Measurements from ENCODE around the gene HAND2. TPM values are rescaled to one million over a fixed set of nuclear protein-coding genes. Genes with fewer than 3 reads are reported as not detected.

HAND2 gene
- total RNA-seq, 1 experiment from 2014 or later, result not detected

GRCh38 chr4:173508386-173509035 lies 21.5 kb downstream of the HAND2 start:
- H3K36me3 ChIP-seq, result no peaks in the 10 kb centered on the region
- H3K4me1 ChIP-seq (replicated peaks), result no peaks in the 10 kb centered on the region
- H3K27me3 ChIP-seq (replicated peaks), result peaks cover 16% of the 10 kb centered on the region
- no peak overlapping the region for H3K4me3 ChIP-seq
- H3K27ac ChIP-seq, result no peak overlapping the region
- no peak for DNase-seq (ENCODE audit: low read depth in 1 of 2, low spot score in 2 of 2)
- H3K9me3 ChIP-seq (replicated peaks), result no peaks in the 10 kb centered on the region

GRCh38 chr4:173507471-173508385 lies 22.3 kb downstream of the HAND2 start:
- H3K27me3 ChIP-seq (replicated peaks), result peaks cover 16% of the 10 kb centered on the region
- H3K4me1 ChIP-seq (replicated peaks), result no peaks in the 10 kb centered on the region
- no peak overlapping the region for H3K4me3 ChIP-seq
- no peaks in the 10 kb centered on the region for H3K36me3 ChIP-seq
- no peaks in the 10 kb centered on the region for H3K9me3 ChIP-seq (replicated peaks)
- no peak for DNase-seq (ENCODE audit: low read depth in 1 of 2, low spot score in 2 of 2)
- no peak overlapping the region for H3K27ac ChIP-seq

DNA sequence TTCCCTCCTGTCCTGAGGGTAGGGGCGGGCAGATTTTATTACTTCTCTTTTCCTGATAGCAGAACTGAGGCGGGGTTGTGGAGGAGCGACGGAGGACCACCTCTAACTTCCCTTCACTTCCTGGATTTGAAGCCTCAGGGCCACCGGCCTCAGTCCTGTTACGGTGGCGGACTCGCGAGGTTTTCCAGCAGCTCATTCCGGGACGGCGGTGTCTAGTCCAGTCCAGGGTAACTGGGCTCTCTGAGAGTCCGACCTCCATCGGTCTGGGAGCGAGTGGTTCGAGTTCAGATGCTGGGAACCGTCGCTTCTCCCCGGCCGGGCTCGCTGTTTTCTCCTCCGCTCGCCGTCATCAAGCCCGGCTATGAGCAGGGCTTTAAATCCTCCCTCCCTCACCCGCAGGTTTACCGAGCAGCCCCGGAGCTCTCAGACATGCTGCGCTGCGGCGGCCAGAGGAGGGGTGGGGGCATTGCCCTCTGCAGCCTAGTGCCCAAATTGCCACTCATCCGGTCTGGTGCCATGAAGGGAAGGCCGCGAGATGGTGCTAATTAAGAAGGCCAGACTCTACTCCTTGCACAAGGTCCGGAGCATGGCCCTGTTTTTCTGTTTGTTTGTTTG lies 23.3 kb downstream of the HAND2 start:
- no peaks in the 10 kb centered on the region for H3K36me3 ChIP-seq
- peaks cover 16% of the 10 kb centered on the region for H3K27me3 ChIP-seq (replicated peaks)
- H3K4me3 ChIP-seq, result no peak overlapping the region
- no peaks in the 10 kb centered on the region for H3K9me3 ChIP-seq (replicated peaks)
- no peak overlapping the region for H3K27ac ChIP-seq
- H3K4me1 ChIP-seq (replicated peaks), result no peaks in the 10 kb centered on the region
- DNase-seq (ENCODE audit: low read depth in 1 of 2, low spot score in 2 of 2), result no peak

DNA sequence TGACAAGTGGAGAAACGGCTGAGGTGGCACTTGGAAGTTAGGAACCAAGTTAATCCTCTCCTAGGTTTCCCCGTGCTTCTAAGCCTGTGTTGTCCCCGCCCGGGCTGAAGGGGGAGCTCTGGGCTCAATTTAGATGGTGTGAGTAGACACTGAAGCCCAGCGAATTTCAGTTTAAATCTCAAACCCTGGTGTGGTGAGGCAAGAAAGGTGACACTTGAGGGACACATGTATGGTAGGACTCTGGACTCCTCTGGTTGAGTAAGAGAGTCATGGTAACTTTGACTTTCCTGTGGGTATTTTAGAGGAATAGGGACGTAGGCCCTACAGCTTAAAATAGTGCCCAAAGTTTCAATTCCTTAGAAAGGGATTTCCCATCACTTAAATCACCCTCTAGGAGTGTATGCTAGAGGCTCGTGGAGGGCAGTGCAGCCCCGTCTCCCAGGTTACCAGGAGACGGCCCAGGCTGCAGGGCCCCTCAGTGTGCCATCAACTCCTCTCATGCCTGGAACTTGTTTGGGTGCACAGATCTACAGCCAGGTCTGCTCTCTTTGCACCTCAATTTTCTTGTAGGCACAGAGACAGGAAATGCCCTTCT lies 24.0 kb downstream of the HAND2 start:
- Histone ChIP-seq H3K4me1 (replicated peaks) (no peaks in the 10 kb centered on the region), H3K4me3 (no peak overlapping the region), H3K27me3 (replicated peaks) (peaks cover 11% of the 10 kb centered on the region), H3K9me3 (replicated peaks) (no peaks in the 10 kb centered on the region), H3K36me3 (no peaks in the 10 kb centered on the region), H3K27ac (no peak overlapping the region)
- DNase-seq (ENCODE audit: low read depth in 1 of 2, low spot score in 2 of 2), result no peak

DNA sequence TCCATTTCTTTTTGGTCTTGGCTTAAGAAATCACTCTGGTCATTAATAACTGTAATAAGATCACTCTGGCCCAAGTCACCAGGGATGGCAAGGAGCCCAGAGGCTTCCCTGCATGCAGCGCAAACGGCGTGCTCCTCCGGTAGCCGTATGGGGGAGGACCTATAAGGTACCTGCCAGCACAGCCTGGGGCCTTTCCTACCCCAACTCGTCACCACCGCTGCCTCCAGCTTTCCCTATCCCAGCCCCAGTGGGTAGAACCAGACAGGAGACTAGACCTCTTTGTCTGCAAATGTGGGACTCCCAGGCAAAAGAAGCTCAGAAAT lies 25.9 kb downstream of the HAND2 start:
- DNase-seq (ENCODE audit: low read depth in 1 of 2, low spot score in 2 of 2), result no peak
- H3K4me1 ChIP-seq (replicated peaks), result no peaks in the 10 kb centered on the region
- peaks cover 6% of the 10 kb centered on the region for H3K27me3 ChIP-seq (replicated peaks)
- H3K27ac ChIP-seq, result no peak overlapping the region
- H3K36me3 ChIP-seq, result no peaks in the 10 kb centered on the region
- no peak overlapping the region for H3K4me3 ChIP-seq
- no peaks in the 10 kb centered on the region for H3K9me3 ChIP-seq (replicated peaks)

DNA sequence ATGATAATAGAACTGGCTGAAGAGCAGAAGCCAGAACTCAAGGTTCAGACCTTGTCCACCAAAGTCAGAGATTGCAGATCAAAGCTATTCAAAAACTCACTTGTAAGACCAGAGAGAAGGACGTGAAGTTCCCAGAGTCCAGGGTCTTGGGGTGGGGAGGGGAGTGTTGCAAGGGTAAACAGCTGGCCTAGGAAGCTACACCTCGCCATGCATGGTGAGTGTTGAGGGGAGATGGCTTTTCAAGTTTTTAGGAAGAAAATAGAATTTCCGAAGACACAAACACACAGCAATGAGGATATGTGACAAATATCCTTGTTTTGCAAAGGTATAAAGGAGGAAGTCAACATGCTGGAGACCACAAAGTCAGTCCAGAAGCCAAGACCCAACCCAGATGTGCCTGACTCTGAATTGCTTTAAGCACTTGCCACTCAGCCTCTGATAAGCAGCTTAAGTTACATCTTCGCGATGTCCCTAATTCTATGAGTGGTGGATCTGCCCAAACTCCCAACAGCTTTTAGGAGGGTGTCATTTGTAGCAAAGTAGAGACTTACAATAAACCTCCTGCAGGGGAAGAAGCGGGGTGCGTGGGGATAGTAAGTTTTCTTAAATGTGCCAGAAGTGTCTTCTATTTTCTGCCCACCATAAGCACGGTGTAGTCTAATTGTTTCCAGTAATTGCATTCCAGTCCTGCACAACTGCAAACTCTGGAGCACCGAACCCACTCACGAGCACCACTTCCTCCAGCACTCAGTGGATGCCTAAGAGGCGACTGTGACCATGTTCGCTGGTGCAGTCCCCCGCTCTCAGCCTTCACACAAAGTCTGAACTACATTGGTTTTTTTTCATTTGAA lies 26.5 kb downstream of the HAND2 start:
- Histone ChIP-seq H3K27ac (no peak overlapping the region), H3K4me1 (replicated peaks) (no peaks in the 10 kb centered on the region), H3K9me3 (replicated peaks) (no peaks in the 10 kb centered on the region), H3K27me3 (replicated peaks) (peaks cover 9% of the 10 kb centered on the region), H3K36me3 (no peaks in the 10 kb centered on the region), H3K4me3 (no peak overlapping the region)
- no peak for DNase-seq (ENCODE audit: low read depth in 1 of 2, low spot score in 2 of 2)

DNA sequence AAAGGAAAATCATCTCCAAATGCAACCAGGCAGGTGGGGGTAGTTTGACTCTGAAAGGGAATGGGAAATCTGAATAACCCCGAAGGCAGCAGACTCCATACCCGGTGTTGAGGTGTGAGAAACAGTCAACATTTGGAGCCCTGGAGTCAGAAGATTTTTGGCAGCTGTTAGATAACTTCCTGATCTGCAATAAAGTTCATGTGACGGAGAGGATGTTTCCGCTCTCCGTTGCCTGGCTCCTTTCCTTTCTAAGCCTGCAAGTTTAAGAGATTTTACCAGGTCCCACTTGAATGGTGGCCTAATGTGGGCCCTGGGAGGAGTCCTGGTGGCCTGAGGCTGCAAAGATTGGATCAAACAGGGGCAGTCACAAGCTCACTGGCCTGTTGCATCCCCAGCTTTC lies 27.7 kb downstream of the HAND2 start:
- H3K27me3 ChIP-seq (replicated peaks), result peaks cover 16% of the 10 kb centered on the region
- H3K4me1 ChIP-seq (replicated peaks), result no peaks in the 10 kb centered on the region
- no peak for DNase-seq (ENCODE audit: low read depth in 1 of 2, low spot score in 2 of 2)
- no peaks in the 10 kb centered on the region for H3K9me3 ChIP-seq (replicated peaks)
- no peaks in the 10 kb centered on the region for H3K36me3 ChIP-seq
- no peak overlapping the region for H3K4me3 ChIP-seq
- H3K27ac ChIP-seq, result no peak overlapping the region

- H3K27ac ChIP-seq, result no peak overlapping the region
- no peak overlapping the region for H3K4me3 ChIP-seq
- no peaks in the 10 kb centered on the region for H3K9me3 ChIP-seq (replicated peaks)
- no peaks in the 10 kb centered on the region for H3K36me3 ChIP-seq
- DNase-seq (ENCODE audit: low read depth in 1 of 2, low spot score in 2 of 2), result no peak
- peaks cover 16% of the 10 kb centered on the region for H3K27me3 ChIP-seq (replicated peaks)
- H3K4me1 ChIP-seq (replicated peaks), result no peaks in the 10 kb centered on the region
These were observed 28.4 kb downstream of the HAND2 start for GRCh38 chr4:173501592-173502150.

DNA sequence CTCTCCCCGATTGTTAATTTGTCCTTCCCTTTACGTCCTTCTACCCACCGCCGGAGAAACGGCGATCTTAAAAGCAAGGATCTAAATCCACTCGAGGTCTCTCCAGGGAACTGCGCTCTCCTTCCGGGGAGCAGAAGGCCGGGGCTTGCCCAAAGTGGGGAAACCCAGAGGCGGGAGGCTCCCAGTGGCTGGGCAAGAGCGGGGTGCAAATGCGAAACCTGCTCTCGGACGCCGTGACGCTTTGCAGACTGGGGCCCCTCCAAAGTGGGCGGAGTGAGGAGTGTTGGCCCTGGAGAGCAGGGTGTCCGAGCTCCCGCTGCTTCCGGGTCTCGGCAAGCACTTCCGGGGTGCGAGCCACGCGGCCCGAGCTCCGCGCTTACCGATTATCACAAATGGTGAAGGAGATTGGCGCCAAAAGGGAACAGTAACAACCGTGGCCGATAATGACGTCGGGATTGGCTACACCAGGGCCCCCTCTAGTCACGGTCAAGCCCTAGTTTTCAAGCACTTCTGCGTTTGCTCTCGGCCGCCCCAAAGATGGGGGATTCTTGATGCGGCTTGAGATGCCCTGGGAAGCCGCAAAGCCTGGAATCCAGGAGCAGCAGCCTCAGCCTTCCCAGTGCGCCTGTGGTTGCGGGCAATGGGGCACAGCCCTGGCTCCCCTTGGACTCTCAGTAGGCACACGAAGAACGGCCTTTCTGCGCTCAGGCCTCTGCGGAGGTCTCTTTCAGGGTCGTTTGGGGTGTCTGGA lies 29.0 kb downstream of the HAND2 start:
- Histone ChIP-seq H3K27ac (no peak overlapping the region), H3K4me3 (no peak overlapping the region), H3K27me3 (replicated peaks) (peaks cover 15% of the 10 kb centered on the region), H3K36me3 (no peaks in the 10 kb centered on the region), H3K4me1 (replicated peaks) (no peaks in the 10 kb centered on the region), H3K9me3 (replicated peaks) (no peaks in the 10 kb centered on the region)
- no peak for DNase-seq (ENCODE audit: low read depth in 1 of 2, low spot score in 2 of 2)

DNA sequence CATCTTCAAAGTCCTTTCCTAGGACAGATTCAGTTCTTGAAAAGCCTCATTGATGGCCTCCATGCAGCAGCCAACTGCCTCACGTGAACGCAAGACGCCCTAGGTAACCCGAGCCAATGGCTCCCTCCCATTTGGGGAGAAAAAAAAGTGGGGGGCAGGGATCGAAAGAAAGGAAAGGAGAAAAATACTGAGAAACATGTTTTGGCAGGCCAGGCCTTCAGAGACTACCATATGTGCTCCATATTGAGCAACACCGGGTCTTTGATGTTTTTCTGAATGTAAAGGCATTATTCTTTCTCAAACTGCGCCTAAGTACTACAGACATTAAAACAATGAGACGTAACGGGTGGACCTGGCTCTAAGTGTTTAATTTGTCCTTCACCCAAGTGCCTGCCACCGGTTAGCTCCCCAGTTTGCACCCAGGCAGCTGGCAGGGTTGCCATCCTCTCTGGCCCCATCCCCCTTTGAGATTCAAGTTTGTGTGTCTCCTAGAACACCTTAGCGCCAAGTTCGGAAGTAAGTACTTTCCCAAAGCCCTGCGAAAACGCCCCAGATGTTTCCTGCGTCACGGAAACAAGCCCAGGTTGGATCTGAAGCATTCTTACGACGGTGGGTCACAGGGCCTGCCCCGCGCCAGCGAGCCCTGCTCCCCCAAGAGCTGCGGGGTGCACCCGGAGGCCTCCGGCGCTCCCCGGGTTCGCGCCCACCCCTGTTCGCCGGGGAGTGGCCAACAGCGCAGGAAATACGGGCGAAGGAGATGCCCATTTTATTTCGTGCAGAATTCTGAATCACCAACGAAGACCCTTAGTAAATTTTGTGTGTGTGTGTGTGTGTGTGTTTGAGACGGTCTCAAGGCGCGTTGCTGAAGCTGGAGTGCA lies 30.1 kb downstream of the HAND2 start:
- no peaks in the 10 kb centered on the region for H3K9me3 ChIP-seq (replicated peaks)
- H3K4me3 ChIP-seq, result no peak overlapping the region
- H3K4me1 ChIP-seq (replicated peaks), result no peaks in the 10 kb centered on the region
- H3K36me3 ChIP-seq, result no peaks in the 10 kb centered on the region
- DNase-seq (ENCODE audit: low read depth in 1 of 2, low spot score in 2 of 2), result no peak
- peaks cover 20% of the 10 kb centered on the region for H3K27me3 ChIP-seq (replicated peaks)
- no peak overlapping the region for H3K27ac ChIP-seq

DNA sequence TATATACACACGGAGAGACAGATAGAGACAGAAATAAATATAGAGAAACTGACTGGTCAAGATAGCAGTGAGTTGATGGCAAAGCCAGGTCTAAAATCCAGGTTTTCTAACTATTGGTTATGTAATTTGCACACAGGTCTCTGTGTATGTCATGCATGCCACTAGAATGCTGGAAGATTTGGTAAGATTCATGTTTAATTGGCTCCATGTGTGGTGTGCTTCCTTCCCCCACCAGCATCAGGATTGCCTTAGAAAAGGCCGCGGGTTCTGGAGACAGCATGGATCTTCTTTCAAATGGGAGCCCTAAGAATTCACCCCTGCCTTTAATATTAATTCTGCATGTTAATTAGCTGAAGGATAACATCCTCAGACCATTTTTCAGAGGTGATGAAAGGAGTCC lies 31.3 kb downstream of the HAND2 start:
- DNase-seq (ENCODE audit: low read depth in 1 of 2, low spot score in 2 of 2), result no peak
- Histone ChIP-seq H3K36me3 (no peaks in the 10 kb centered on the region), H3K4me3 (no peak overlapping the region), H3K27me3 (replicated peaks) (peaks cover 27% of the 10 kb centered on the region), H3K9me3 (replicated peaks) (no peaks in the 10 kb centered on the region), H3K4me1 (replicated peaks) (peaks cover 4% of the 10 kb centered on the region; the same call in 1 of the 2 replicates), H3K27ac (no peak overlapping the region)

GRCh38 chr4:173498023-173498422 lies 32.0 kb downstream of the HAND2 start:
- H3K27me3 ChIP-seq (replicated peaks), result peaks cover 28% of the 10 kb centered on the region
- no peaks in the 10 kb centered on the region for H3K36me3 ChIP-seq
- no peak overlapping the region for H3K4me3 ChIP-seq
- peaks cover 4% of the 10 kb centered on the region; the same call in 1 of the 2 replicates for H3K4me1 ChIP-seq (replicated peaks)
- H3K27ac ChIP-seq, result no peak overlapping the region
- no peaks in the 10 kb centered on the region for H3K9me3 ChIP-seq (replicated peaks)
- no peak for DNase-seq (ENCODE audit: low read depth in 1 of 2, low spot score in 2 of 2)

Measured in SJSA1 (cell line).